ENCODE results near the gene OLFML2A.

Gene OLFML2A

DNA sequence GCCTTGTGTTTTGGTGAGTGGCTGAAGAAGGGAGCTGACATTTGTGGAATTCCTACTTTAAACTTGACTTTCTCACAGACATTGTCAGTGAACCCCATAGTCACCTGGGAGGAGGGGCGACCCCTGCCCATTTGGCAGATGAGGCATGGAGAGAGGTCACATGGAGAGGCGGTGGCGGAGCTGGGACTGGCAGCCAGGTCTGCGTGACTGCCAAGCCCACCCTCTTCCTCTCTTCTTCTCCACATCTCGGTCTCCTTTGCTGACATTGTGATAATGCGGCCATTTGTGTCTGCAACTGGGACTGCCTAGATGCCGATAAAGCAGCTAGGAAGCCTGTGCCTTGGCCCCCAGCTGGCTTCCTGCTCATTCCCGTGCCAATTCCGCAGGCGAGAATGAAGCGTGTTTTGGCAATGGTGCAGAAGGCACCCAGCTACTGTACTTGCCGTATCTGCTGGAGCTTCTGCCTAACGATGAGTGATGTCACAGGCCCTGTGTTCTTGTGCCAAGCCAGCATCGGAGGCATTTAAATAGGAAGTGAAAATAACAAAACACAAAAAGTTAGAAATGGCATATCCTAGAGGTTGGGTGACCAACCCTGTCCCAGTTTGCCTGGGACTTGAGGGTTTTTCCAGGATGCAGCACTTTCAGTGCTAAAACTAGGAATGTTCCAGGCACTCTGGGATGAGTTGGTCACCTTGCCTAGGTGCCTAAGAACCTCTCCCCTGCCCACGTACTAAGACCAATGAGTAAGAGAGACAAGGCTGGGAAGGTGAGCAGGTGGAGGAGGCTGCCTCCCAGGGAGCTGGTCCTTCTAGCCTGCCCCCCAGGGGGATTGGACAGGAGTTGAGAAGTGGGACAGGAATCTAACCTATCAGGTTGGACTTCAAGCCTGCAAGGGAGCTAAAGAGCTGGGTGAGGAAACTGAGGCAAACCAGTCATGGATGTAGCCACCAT is 23.6 kb downstream of the OLFML2A start:
- DNase-seq, result no peak

DNA sequence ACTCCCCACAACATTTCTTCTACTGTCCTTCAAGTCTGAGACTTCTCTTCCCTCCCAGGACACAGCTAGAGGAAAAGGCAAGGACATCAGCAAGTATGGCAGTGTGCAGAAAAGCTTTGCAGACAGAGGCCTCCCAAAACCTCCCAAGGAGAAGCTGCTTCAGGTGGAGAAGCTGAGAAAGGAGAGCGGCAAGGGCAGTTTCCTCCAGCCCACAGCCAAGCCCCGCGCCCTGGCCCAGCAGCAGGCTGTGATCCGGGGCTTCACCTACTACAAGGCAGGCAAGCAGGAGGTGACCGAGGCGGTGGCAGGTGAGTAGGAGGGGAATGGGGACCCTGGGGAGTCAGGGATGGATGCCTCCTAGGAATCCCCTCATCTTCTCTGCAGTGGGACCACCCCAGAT is 24.4 kb downstream of the OLFML2A start:
- no peak for DNase-seq

DNA sequence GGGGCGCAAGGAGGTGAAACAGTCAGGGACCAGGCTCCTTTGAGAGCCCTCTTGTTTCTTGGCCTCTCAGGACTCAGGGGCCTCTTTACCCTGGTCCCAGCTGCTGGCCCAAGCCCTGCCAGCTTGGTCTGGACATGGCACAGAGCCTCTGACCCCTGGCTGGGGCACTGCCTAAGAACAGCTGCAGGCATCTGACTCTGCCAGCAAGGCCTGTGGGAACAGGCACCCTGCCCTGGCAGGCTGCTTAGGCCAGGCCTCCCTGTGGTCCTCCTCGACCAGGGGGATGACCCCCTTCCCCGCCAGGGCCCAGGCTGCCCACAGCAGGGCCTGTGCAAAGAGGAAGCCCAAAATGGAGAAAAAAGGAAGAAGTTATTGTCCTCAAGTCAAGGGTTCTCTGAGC is 25.5 kb downstream of the OLFML2A start:
- DNase-seq, result no peak

DNA sequence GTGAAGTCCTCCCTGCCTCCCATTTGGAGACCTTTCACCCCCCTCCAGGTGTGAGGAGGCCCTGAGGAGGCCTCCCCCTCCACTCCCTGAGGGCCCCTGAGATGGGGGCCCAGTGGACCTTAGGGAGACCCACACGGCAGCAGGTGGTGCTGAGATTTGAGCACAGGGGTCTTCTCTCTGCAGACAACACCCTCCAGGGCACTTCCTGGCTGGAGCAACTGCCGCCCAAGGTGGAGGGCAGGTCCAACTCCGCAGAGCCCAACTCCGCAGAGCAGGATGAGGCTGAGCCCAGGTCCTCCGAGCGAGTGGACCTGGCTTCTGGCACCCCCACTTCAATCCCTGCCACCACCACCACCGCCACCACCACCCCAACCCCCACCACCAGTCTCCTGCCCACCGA is 27.0 kb downstream of the OLFML2A start:
- no peak for DNase-seq

DNA sequence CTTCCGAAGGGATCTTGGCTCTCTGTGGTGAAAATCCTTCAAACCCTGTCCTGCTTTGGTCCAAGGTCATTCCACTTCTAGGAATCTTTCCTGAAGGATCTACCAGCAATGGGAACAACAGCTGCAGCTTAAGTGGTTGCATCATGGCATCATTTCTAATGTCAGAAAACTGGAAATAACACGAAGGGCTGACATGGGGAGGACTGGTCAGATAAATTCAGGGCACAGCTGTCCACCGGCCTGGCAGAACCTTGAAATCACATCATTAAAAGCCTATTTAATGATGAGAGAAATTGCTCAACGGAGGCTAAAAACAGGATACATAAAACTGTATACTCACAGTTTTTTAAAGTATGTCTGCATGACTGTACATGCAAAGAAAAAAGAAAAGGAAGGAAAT is 28.3 kb downstream of the OLFML2A start:
- no peak for DNase-seq

DNA sequence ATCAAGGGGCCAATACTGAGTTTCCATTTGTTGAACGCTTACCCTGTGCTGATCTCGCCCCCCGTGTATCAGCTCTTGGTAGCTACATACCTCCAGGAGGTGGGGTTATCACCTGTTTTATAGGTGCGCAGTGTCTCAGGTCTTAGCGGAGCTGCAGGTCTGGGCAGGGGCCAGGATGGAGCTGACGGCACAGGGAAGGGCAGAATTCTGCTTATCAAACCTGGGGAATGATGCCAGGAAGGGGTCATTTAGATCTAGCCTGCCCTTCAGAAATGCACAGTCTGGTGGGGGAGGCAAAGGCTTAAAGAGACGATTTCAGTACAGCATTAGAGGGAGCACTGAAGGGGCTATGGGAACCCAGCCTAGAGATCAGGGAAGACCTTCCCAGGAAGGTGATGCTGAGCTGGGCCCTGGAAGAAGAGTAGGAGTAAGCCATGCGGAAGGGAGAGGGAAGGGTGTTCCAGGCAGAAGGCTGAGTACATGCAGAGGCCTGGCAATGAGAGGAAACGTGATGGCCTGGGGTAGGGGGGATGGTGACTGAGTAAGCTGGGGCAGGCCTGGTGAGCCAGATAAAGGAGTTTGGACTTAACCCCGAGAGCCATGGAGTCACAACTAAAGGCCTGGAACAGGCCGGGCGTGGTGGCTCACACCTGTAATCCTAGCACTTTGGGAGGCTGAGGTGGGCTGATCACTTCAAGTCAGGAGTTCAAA is 31.5 kb downstream of the OLFML2A start:
- DNase-seq, result no peak

DNA sequence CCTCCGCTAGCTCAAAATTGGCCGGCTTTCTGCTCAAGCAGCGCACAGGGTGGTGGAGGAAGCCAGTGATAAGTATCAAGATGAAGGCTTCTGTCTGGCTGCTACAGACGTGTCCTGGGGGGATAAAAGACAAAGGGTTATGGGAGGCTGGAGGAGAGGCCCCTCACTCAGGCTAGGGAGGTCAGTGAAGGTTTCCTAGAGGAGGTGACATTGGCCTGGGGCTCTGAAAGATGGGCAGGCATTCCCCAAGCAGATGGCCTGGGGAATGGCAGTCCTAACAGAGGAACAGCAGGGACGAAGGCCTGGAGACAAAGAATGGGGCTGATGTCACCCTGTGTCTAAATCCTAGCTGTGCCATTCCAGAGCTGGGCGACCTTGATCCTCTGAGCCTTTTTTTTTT is 32.3 kb downstream of the OLFML2A start:
- DNase-seq, result no peak

DNA sequence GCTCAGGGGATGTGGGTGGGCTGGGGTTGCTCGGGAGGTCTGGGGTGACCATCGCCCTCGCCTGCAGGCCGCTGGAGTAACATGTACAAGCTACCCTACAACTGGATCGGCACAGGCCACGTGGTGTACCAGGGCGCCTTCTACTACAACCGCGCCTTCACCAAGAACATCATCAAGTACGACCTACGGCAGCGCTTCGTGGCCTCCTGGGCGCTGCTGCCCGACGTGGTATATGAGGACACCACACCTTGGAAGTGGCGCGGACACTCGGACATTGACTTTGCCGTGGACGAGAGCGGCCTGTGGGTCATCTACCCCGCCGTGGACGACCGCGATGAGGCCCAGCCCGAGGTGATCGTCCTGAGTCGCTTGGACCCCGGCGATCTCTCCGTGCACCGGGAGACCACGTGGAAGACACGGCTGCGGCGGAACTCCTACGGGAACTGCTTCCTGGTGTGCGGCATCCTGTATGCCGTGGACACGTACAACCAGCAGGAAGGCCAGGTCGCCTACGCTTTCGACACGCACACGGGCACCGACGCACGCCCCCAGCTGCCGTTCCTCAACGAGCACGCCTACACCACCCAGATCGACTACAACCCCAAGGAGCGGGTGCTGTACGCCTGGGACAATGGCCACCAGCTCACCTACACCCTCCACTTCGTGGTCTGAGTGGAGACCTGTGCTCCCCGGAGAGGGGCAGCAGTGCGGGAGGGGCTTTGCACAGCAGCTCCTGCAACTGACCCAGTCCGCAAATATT is 33.0 kb downstream of the OLFML2A start:
- no peak for DNase-seq

DNA sequence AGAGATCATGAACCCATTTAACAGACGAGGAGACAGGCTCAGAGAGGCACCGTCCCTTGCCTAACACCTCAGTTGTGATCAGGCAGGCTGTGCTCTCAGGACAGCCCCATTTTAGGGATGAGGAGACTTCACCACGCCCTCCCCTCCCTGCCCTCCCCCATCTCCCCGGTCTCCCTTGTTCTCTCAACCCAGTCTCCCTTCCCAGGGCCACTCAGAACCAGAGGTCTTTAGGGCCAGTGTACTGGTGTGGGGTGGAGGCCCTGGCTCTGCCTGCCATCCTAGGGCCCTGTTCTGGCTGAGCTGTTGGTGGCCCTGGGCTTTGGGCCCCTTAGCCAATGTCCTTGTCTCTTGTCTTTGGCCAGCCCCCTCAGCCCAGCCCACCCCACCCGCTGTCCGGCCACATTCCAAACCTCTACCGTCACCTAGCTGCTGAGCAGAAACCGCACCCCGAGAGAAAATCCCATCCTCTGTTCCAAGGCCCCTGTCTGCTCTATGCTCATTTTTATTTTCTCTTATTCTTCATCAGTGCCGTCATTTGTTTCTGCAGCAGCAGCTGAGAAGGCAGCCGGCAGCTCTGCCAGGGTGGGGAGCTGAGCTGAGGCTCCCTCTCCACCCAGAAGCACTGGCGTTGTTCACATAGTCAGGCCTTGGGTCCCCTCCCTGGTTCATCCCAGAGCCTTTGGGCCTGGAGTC is 33.9 kb downstream of the OLFML2A start:
- DNase-seq, result no peak

DNA sequence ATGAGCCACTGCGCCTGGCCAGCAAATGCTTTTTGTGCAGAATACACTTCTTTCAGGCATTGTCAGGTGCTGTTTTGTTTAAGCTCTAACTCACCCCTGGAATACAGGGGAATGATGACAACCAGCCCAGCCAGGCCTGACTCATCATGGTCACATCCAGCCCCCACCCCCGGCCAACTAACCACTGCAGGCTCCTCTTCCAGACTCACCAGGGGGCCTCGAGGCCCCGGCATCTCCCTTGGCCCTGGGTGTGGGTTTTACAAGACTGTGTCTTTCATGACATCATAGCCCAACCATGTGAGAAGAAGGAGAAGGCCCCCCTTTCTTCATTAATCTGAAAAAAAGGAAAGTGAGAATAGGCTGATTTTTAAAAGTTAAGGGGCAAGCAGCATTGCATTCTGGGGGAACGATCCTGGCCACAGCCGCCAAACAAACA is 35.5 kb downstream of the OLFML2A start:
- no peak for DNase-seq

DNA sequence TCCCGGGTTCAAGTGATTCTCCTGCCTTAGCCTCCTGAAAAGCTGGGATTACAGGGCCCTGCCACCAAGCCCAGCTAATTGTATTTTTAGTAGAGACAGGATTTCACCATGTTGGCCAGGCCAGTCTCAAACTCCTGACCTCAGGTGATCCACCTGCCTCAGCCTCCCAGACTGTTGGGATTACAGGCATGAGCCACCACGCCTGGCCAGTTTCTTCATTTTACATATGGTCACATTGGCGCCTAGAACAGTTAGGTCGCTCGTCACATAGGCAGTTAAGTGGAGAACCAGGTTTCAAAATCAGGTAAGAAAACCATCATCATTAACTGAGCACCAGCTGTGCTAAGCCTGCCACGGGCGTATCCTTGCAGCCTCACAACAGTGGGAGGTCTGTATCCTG is 36.1 kb downstream of the OLFML2A start:
- DNase-seq, result no peak

DNA sequence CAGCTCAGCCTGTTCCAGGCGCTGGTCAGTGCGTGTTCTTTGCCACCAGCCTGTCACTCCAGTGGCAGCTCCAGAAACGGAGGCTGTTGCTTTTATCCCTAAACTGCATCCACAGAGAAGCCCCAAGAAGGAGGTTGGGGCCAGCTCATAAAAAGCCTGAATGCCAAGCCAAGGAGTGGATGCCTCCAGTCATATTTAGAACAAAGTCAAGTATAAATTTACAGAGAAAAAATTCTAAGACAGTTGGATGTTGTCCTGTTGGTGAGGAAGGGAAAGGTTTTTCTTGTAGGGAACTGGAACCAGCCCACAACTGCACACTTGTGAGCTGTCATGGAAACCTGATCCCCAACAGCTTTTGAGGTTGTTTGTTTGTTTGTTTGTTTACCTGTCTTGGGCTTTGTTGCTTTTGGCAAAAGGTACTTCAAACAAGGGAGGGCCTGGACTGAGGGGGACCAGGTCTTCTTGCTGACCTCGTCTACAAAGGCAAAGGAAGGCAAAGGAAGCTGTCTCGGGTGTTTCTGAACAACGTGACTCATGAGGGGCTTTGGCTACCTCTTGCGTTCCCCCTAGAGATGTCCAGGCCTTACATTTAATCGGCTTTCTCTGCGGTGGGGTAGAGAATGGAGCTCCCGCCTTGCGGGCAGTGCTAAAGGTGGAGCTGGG is 36.7 kb downstream of the OLFML2A start:
- no peak for DNase-seq

DNA sequence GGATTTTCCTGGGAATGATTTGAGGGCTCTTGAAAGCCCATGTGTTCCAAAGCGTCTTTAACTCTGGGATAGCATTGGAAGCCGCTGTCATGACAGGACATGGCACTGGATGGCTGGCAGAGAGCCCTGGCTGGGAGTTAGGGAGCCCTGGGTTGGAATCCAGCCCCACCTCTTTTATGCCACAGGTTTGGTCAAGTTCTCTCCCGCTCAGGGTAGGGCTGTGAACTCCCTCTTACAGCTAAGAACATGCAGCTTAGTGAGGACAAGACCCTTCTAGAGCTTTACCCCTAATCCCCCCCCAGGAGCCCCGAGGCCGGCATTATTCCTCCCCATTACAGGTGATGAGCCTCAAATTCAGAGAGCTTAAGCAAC is 37.2 kb downstream of the OLFML2A start:
- no peak for DNase-seq

DNA sequence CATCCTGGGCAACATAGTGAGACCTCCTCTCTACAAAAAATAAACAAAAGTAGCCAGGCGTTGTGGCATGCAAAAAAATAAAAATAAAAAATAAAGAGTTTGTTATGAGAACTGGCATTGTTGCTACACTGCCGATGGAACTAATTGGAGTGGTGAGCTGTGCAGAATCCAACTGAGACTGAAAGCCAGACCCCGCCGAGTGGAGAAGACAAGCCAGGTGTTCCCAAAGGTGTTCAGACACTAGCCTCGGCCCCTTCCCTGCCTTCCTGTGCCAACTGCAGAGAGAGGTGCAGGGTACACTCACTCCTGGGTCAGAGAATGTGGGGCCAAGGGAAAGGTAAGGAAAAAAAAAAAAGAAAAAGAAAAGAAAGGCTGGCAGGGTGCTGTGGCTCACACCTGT is 38.7 kb downstream of the OLFML2A start:
- DNase-seq, result no peak

DNA sequence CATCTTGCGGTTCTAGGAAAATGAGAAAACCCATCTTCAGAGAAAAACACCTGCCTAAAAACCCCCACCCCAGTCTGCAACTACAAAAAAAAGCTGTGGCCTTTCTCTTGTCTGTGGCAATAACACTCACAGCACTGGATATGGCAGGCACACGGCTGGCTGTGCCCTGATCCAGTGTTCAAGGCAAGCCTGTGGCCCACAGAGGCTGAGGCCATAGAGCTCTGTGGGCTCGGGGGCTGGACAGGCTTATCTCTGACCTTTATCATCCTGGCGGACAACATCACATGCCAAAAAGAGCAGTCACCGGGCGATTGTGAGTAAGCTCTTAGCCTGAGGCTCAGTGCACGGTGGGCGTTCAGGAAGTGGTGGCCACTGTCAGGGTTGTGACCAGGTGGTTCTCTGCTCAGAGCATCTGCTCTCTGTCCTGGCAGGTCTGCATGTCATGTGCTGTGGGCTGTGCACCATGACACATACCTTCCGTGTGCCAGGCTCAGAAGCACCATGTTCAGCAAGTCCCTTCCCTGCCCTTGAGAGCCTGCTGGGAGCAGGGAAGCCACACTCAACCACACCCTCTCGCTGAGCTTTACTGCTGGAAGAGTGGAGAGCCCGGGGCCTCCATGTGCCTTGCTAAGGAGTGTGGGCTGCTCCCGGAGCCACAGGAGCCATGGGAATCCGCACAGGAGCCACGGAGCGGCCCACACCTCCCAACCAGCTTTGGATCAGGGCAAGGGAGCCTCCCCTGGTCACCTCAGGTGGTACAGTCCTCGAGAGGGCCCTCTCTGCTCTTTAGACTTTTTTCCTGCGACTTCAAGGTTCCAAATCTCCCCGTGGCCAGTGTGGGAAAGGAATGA is 41.7 kb downstream of the OLFML2A start:
- DNase-seq, result no peak

DNA sequence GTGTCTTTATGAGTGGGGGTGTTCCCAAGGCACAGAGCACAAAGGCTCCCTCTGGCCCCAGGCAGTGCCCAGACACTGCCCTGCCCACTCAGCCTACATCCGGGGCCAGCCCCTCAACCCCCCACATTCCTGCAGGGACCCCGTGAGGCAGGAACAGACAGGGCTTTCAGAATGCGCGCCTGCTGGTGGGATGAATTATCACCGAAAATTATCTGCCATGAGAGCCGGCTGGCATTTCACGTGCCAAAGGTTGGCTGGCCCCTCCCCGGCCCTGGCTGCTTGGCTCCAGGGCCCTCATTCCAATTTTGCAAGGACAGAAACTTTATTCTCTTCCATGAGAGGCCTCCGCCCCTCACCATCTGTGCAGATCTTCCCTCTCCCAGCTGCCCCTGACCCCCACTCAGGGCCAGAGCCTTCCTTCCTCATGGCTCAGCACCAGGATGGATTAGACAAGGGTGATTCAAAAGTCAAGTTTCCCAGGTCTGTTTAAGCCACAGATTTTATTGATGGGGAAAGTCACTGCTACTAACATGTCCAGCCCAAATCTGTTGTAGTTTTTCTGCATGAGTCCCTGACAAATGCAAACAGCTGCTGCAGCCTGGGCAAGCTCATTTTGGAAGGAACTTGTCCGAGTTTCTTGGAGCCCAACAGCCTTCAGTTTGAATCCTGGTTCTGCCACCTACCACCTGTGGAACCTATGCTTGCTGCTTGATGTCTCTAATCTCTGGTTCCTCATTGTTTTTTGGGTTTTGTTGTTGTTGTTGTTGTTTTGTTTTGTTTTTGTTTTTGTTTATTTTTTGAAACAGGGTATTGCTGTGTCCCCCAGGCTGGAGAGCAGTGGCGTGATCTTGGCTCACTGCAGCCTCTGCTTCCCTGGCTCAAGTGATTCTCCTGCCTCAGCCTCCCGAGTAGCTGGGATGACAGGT is 44.0 kb downstream of the OLFML2A start:
- no peak for DNase-seq

DNA sequence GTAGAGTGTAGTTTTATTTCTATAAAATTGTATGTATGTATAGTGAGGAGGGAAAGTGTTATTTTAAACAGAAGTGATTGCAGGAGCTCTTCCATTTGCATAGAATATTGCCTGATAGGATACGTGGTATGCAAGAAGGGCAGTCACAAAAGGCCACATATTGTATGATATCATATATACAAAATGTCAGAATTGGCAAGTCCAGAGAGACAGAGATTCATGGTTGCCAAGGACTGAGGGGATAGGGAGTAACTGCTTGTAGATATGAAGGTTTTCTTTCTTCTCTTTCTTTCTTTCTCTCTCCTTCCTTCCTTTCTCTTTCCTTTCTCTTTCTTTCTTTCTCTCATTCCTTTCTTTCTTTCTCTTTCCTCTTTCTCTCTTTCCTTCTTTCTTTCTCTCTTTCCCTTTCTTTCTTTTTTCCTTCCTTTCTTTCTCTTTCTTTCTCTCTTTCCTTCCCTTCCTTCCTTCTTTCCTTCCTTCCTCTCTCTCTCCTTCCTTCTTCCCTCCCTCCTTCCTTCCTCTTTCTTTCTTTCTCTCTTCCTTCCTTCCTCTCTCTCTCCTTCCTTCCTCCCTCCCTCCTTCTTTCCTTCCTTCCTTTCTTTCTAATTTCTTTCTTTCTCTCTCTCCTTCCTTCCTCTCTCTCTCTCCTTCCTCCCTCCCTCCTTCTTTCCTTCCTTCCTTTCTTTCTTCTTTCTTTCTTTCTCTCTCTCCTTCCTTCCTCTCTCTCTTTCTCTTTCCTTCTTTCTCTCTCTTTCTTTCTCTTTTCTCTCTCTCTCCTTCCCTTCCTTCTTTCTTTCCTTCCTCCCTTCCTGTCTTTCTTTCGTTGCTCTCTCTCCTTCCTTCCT is 51.8 kb downstream of the OLFML2A start:
- DNase-seq, result no peak

DNA sequence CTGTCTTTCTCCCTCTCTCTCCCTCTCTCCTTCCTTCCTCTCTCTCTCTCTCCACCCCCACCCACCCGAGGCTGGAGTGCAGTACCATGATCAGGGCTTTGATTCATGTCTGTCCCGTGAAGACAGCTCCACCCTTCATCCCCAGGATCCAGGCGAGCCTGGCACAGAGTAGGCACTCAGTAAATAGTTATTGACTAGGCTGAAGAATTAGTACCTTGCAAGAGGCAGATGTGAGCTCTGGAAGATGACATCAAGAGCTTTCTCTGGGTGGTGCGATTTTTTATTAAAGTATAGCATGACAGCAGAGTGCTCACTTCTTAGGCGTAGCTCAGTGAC is 52.4 kb downstream of the OLFML2A start:
- DNase-seq, result no peak

DNA sequence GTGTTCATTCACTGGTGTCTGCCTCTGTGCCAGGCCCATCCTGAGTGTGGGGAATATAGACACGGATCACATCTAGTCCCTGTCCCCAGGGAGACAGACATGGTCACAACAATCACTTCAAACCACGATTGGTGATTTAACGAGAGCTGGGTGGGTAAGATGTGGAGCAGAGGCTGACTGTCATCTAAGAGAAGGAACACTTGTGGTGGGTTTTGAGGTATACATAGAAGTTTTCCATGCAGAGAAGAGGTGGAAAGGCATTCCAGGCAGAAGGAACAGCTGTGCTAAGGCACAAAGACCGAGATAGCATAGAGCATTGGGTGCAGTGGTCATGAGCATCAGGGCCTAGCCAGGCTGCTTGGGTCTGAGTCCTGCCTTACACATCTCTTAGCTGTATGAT is 53.7 kb downstream of the OLFML2A start:
- no peak for DNase-seq

Measured in NCI-H1436 treated with DMSO at 0.1 percent for 48 hours (cell line).